Measurements from ENCODE around the gene GOLPH3.
"Not testable (repeated sequence)": the region's sequence is repeated elsewhere in the genome, so short reads cannot be mapped to it uniquely, and the experiment has no call there.

DNA sequence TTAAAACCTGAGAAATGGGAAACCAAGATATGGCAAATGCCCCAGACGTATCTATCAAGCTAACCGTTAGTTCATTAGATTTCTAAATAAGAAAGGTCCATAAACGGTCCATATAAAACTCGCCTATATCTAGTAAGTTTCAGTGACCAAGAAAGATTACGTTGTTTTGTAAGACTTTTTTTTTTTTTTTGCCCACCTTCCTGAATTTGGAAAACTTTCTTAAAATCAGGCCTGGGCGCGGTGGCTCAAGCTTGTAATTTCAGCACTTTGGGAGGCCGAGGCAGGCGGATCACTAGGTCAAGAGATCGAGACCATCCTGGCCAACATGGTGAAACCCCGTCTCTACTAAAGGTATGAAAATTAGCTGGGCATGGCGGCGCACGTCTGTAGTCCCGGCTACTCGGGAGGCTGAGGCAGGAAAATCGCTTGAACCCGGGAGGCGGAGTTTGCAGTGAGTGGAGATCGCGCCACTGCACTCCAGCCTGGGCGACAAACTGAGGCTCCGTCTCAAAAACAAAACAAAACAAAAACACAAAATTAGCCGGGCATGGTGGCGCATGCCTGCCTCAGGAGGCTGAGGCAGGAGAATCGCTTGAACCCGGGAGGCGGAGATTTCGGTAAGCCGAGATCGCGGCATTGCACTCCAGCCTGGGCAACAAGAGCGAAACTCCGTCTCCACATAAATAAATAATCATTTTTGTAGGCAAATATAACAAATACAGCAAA lies 1.8 kb downstream of the GOLPH3 start:
- TF ChIP-seq, protein P1, sequence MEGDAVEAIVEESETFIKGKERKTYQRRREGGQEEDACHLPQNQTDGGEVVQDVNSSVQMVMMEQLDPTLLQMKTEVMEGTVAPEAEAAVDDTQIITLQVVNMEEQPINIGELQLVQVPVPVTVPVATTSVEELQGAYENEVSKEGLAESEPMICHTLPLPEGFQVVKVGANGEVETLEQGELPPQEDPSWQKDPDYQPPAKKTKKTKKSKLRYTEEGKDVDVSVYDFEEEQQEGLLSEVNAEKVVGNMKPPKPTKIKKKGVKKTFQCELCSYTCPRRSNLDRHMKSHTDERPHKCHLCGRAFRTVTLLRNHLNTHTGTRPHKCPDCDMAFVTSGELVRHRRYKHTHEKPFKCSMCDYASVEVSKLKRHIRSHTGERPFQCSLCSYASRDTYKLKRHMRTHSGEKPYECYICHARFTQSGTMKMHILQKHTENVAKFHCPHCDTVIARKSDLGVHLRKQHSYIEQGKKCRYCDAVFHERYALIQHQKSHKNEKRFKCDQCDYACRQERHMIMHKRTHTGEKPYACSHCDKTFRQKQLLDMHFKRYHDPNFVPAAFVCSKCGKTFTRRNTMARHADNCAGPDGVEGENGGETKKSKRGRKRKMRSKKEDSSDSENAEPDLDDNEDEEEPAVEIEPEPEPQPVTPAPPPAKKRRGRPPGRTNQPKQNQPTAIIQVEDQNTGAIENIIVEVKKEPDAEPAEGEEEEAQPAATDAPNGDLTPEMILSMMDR (IDR thresholded peaks at IDR 0.05), result not testable (repeated sequence)
- TF ChIP-seq POLR2AphosphoS5 (IDR thresholded peaks at IDR 0.05; ENCODE audit: insufficient read depth in 1 of 2, low read depth in 1 of 2), result not testable (repeated sequence)

Data from vagina (tissue), 2 donors.